ENCODE data around the gene CRKL.

- TF ChIP-seq POLR2A (IDR thresholded peaks at IDR 0.05; ENCODE audit: low read depth, low read length) (no peak), MXI1 (IDR thresholded peaks at IDR 0.05; ENCODE audit: borderline replicate concordance, low read depth, low read length) (no peak), CEBPB (IDR thresholded peaks at IDR 0.05; ENCODE audit: low read depth, low read length) (no peak), CTCF (conservative IDR thresholded peaks at IDR 0.05; ENCODE audit: low read depth, low read length) (no peak), USF2 (IDR thresholded peaks at IDR 0.05; ENCODE audit: low read depth, low read length) (no peak), BHLHE40 (IDR thresholded peaks at IDR 0.05; ENCODE audit: low read depth, low read length) (no peak)
These were observed 48.0 kb upstream of the CRKL start for GRCh38 chr22:20869234-20869633.

Measured in IMR-90 (cell line).